ENCODE results near the gene SANBR. TPM values are rescaled to one million over a fixed set of nuclear protein-coding genes. Genes with fewer than 3 reads are reported as not detected.

SANBR gene
- total RNA-seq, 1 donor from 2014 or later, result 47.3 TPM

DNA sequence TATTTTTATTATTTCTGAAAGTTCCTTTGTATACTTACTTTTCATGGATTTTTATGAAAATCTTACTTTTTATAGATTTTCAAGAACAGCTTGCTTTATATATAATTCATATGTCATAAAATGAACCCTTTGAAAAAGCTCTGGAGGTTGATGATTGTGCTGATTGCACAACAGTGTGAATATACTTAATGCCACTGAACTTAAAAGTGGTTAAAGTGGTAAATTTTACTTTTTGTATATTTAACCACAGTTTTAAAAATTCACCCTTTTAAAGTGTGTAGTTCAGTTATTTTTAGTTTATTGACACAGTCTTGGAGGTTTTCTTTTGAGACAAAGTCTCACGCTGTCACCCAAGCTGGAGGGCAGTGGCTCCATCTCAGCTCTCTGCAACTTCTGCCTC is 8.4 kb downstream of the SANBR start:
- H3F3A ChIP-seq (ENCODE audit: low read depth), result no peaks in the 10 kb centered on the region
- H3K4me3 ChIP-seq, result no peak overlapping the region
- H3K4me1 ChIP-seq, result no peaks in the 10 kb centered on the region
- no peaks in the 10 kb centered on the region for H3K27me3 ChIP-seq
- TF ChIP-seq EZH2 (IDR thresholded peaks at IDR 0.05) (no peak), EZH2phosphoT487 (IDR thresholded peaks at IDR 0.05) (no peak)
- TF ChIP-seq, protein P1, sequence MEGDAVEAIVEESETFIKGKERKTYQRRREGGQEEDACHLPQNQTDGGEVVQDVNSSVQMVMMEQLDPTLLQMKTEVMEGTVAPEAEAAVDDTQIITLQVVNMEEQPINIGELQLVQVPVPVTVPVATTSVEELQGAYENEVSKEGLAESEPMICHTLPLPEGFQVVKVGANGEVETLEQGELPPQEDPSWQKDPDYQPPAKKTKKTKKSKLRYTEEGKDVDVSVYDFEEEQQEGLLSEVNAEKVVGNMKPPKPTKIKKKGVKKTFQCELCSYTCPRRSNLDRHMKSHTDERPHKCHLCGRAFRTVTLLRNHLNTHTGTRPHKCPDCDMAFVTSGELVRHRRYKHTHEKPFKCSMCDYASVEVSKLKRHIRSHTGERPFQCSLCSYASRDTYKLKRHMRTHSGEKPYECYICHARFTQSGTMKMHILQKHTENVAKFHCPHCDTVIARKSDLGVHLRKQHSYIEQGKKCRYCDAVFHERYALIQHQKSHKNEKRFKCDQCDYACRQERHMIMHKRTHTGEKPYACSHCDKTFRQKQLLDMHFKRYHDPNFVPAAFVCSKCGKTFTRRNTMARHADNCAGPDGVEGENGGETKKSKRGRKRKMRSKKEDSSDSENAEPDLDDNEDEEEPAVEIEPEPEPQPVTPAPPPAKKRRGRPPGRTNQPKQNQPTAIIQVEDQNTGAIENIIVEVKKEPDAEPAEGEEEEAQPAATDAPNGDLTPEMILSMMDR (IDR thresholded peaks at IDR 0.05), result no peak
- H3K79me2 ChIP-seq (ENCODE audit: low read depth), result peaks cover 3% of the 10 kb centered on the region
- H4K20me1 ChIP-seq (ENCODE audit: low read depth), result no peaks in the 10 kb centered on the region
- no peak overlapping the region for H2AFZ ChIP-seq (replicated peaks)
- H3K27me3 Mint-ChIP-seq (ENCODE audit: insufficient read depth, low read depth), result no peaks in the 10 kb centered on the region
- no peaks in the 10 kb centered on the region for H3K4me1 Mint-ChIP-seq
- H3K36me3 ChIP-seq, result peaks cover 39% of the 10 kb centered on the region
- H3K4me3 Mint-ChIP-seq, result no peak overlapping the region
- H3K9me3 ChIP-seq (ENCODE audit: low read depth), result no peaks in the 10 kb centered on the region
- DNase-seq (ENCODE audit: low spot score), result no peak
- H3K36me3 Mint-ChIP-seq, result peaks cover 30% of the 10 kb centered on the region
- no peak overlapping the region for H3K4me2 ChIP-seq
- H3K9ac ChIP-seq, result no peak overlapping the region
- no peak overlapping the region for H3K27ac Mint-ChIP-seq
- no peaks in the 10 kb centered on the region for H3K9me3 Mint-ChIP-seq
- no peak overlapping the region for H3K27ac ChIP-seq

DNA sequence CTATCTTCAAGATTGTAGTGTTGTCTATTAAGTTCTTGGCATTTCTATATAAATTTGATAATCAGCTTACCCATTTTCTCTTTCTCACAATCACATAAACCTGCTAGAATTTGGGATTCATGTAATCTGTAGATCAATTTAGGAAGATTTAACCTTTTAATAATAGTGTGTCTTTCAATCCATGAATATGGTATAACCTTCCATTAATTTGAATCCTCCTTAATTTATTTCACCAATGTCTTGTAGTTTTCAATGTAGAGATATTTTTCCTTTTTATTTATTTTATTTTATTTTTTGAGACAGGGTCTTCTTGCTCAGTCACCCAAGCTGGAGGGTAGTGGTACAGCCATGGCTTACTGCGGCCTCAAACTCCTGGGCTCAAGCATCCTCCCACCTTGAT is 20.2 kb downstream of the SANBR start:
- DNase-seq (ENCODE audit: low spot score), result no peak
- peaks cover 7% of the 10 kb centered on the region for H3K36me3 ChIP-seq
- H3K27ac ChIP-seq, result no peak overlapping the region

DNA sequence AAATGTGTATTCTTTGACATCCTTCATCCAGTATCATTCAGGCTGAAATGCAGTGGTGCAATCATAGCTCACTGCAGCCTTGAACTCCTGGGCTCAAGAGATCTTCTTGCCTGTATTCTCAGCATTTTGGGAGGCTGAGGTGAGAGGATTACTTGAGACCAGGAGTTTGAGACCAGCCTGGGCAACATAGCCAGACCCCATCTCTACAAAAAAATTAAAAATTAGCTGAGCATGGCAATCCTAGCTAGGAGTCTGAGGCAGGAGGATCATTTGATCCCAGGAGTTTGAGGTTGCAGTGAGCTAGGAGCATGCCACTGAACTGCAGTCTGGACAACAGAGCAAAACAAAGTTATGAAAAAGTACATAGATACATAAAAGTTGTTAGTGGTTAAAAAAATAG is 24.1 kb downstream of the SANBR start:
- Histone ChIP-seq H3K9ac (no peak overlapping the region), H3K36me3 (peaks cover 5% of the 10 kb centered on the region), H3K4me2 (no peak overlapping the region), H2AFZ (replicated peaks) (no peak overlapping the region), H3K4me3 (no peak overlapping the region), H3K27ac (no peak overlapping the region), H3K9me3 (ENCODE audit: low read depth) (no peaks in the 10 kb centered on the region), H3K4me1 (no peaks in the 10 kb centered on the region), H3F3A (ENCODE audit: low read depth) (peaks cover 4% of the 10 kb centered on the region), H3K79me2 (ENCODE audit: low read depth) (no peaks in the 10 kb centered on the region), H4K20me1 (ENCODE audit: low read depth) (no peaks in the 10 kb centered on the region), H3K27me3 (no peaks in the 10 kb centered on the region)
- Mint-ChIP-seq H3K36me3 (peaks cover 22% of the 10 kb centered on the region), H3K4me3 (no peak overlapping the region), H3K27me3 (ENCODE audit: insufficient read depth, low read depth) (peaks cover 2% of the 10 kb centered on the region), H3K27ac (no peak overlapping the region), H3K9me3 (no peaks in the 10 kb centered on the region), H3K4me1 (no peaks in the 10 kb centered on the region)
- no peak for DNase-seq (ENCODE audit: low spot score)
- TF ChIP-seq, protein P1 (IDR thresholded peaks at IDR 0.05), result no peak

More for the DNA sequence above, 20.2 kb downstream of the SANBR start:
- Mint-ChIP-seq H3K36me3 (peaks cover 30% of the 10 kb centered on the region), H3K27me3 (ENCODE audit: insufficient read depth, low read depth) (peaks cover 2% of the 10 kb centered on the region), H3K9me3 (no peaks in the 10 kb centered on the region), H3K4me3 (no peak overlapping the region), H3K4me1 (no peaks in the 10 kb centered on the region), H3K27ac (no peak overlapping the region)
- TF ChIP-seq, protein P1 (IDR thresholded peaks at IDR 0.05), result no peak
- TF ChIP-seq EZH2 (IDR thresholded peaks at IDR 0.05) (no peak), EZH2phosphoT487 (IDR thresholded peaks at IDR 0.05) (no peak)
- Histone ChIP-seq H3K9me3 (ENCODE audit: low read depth) (no peaks in the 10 kb centered on the region), H3K4me1 (no peaks in the 10 kb centered on the region), H3K27me3 (no peaks in the 10 kb centered on the region), H3F3A (ENCODE audit: low read depth) (peaks cover 4% of the 10 kb centered on the region), H3K79me2 (ENCODE audit: low read depth) (no peaks in the 10 kb centered on the region), H3K4me2 (no peak overlapping the region), H3K4me3 (no peak overlapping the region), H4K20me1 (ENCODE audit: low read depth) (no peaks in the 10 kb centered on the region), H3K9ac (no peak overlapping the region), H2AFZ (replicated peaks) (no peak overlapping the region)
